ENCODE measurements around the gene BET1.
A peak's percentile ranks its signal among the peaks of the same experiment; 100 is the strongest.

The BET1 gene

DNA sequence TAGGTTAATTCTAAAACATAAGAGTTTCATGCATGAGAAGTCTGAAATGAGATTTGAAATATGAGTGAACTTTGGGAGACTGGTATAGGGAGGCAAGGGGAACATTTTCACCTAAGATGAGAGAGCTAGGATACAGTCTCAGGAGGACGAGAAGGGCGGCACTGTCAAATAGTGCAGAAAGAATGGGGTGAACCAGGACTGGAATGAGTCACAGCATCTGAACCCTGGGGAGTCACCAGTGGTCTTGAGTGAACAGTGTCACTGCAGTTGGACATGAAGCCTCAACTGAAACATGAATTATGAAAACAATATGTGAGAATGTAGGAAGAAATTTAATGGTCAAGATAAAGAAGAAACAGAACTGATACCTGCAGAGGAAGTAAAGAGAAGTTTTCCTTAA, 48.9 kb downstream of the BET1 start:
- Histone ChIP-seq H3K36me3 (ENCODE audit: control insufficient read depth, insufficient read depth, low read length) (no peaks in the 10 kb centered on the region), H3K27me3 (replicated peaks; ENCODE audit: control insufficient read depth, insufficient read depth, low read length) (no peaks in the 10 kb centered on the region), H3K4me3 (replicated peaks; ENCODE audit: low read depth, low read length) (no peak overlapping the region)
- DNase-seq (ENCODE audit: extremely low read depth, insufficient read length), result peak; percentile 11
- TF ChIP-seq, protein P1, sequence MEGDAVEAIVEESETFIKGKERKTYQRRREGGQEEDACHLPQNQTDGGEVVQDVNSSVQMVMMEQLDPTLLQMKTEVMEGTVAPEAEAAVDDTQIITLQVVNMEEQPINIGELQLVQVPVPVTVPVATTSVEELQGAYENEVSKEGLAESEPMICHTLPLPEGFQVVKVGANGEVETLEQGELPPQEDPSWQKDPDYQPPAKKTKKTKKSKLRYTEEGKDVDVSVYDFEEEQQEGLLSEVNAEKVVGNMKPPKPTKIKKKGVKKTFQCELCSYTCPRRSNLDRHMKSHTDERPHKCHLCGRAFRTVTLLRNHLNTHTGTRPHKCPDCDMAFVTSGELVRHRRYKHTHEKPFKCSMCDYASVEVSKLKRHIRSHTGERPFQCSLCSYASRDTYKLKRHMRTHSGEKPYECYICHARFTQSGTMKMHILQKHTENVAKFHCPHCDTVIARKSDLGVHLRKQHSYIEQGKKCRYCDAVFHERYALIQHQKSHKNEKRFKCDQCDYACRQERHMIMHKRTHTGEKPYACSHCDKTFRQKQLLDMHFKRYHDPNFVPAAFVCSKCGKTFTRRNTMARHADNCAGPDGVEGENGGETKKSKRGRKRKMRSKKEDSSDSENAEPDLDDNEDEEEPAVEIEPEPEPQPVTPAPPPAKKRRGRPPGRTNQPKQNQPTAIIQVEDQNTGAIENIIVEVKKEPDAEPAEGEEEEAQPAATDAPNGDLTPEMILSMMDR (IDR thresholded peaks at IDR 0.05; ENCODE audit: insufficient read depth, low read length, poor library complexity, severe bottlenecking), result no peak

DNA sequence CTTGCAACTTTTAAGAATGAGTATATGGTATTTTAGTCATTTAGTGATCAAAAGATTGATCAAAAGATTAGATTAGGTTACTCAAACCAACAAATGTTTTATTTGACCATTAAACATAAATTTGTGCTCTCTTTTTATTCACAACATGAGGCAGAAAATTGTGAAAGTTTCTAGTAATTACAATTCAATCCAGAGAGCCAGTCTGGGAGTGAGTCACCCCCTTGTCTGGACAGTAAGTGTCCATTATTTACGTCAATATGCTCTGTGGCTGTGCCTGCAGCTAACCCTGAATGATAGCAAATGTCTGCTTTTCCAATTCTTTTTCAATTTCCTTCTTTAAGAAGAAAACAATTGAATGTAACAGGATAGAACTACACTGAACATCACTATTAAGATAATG, 54.7 kb downstream of the BET1 start:
- no peaks in the 10 kb centered on the region for H3K27me3 ChIP-seq (replicated peaks; ENCODE audit: control insufficient read depth, insufficient read depth, low read length)
- H3K36me3 ChIP-seq (ENCODE audit: control insufficient read depth, insufficient read depth, low read length), result no peaks in the 10 kb centered on the region
- H3K4me3 ChIP-seq (replicated peaks; ENCODE audit: low read depth, low read length), result no peak overlapping the region
- no peak for DNase-seq (ENCODE audit: extremely low read depth, insufficient read length)
- TF ChIP-seq, protein P1 (IDR thresholded peaks at IDR 0.05; ENCODE audit: insufficient read depth, low read length, poor library complexity, severe bottlenecking), result no peak

DNA sequence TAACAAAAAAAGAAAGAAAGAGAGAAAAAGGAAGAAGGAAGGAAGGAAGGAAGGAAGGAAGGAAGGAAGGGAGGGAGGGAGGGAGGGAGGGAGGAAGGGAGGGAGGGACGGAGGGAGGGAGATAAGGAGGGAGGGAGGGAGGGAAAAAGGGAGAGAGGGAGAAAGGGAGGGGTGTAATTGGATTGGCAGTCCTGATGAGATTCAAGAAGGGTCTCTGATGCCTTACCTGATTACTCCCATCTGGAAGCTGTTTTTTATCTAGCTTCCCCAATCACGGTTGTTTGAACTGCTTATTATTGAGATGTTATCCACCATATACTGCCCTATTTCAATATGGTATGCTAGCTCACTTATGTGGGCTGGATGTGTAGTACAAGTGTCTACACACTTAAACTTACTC, 55.3 kb downstream of the BET1 start:
- Histone ChIP-seq H3K27me3 (replicated peaks; ENCODE audit: control insufficient read depth, insufficient read depth, low read length) (no peaks in the 10 kb centered on the region), H3K36me3 (ENCODE audit: control insufficient read depth, insufficient read depth, low read length) (no peaks in the 10 kb centered on the region), H3K4me3 (replicated peaks; ENCODE audit: low read depth, low read length) (no peak overlapping the region)
- TF ChIP-seq, protein P1 (IDR thresholded peaks at IDR 0.05; ENCODE audit: insufficient read depth, low read length, poor library complexity, severe bottlenecking), result no peak
- no peak for DNase-seq (ENCODE audit: extremely low read depth, insufficient read length)

DNA sequence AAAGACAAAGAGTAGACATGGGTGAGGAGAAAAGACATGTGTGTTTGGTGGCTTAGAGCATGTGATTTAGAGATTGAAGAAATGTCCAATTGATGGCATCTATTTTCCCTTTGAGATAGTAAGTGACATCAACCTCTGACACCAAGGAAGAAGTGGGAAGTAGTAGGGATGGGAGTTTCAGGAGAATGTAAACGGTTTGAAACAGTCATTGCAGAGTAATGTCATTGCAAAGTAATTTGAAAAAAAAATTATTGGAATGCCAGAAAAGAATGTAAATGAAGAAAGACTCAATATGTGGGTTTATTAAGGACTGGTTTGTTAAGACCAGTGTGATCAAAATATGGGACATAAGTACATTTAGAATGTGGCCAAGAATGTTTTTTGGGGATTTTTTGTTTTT, 56.0 kb downstream of the BET1 start:
- H3K36me3 ChIP-seq (ENCODE audit: control insufficient read depth, insufficient read depth, low read length), result no peaks in the 10 kb centered on the region
- no peak overlapping the region for H3K4me3 ChIP-seq (replicated peaks; ENCODE audit: low read depth, low read length)
- no peak for DNase-seq (ENCODE audit: extremely low read depth, insufficient read length)

DNA sequence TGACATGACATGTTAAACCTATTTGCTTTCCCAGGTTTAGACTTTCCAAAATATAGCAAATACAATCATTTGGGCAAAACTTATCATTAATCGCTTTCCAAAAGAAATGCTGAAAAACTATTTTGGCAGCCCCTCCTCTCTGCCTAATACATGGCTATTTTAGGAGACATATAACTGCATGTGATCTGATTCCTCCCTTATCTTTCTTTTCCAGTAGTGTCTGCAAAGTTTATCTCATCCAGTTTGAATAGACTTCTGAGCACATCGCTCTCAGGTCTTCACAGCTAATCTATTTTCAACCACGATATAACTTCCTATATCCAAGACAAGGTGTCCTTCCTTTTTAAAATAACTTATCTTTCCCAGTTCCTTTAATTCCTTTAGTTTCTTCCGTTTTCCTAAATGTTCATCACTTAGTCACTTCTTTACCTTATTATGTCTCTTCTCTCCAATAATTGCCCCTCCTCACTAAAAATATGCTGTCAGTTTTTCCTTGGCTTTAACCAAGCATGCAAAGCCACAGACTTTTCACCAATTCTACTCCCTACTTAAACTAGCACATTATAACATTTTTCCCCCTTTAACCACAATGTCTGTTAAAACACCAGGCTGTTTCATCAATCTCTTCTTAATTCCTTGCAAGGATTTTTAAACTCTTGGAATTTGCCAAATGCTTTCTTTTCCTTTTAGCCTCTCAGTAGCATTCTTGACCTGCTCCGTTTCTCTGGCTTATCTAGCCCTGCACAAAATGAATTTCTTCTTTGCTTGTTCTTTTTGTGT, 58.2 kb downstream of the BET1 start:
- Histone ChIP-seq H3K36me3 (ENCODE audit: control insufficient read depth, insufficient read depth, low read length) (no peaks in the 10 kb centered on the region), H3K4me3 (replicated peaks; ENCODE audit: low read depth, low read length) (no peak overlapping the region), H3K27me3 (replicated peaks; ENCODE audit: control insufficient read depth, insufficient read depth, low read length) (no peaks in the 10 kb centered on the region)
- no peak for DNase-seq (ENCODE audit: extremely low read depth, insufficient read length)
- TF ChIP-seq, protein P1 (IDR thresholded peaks at IDR 0.05; ENCODE audit: insufficient read depth, low read length, poor library complexity, severe bottlenecking), result no peak

More for the DNA sequence above, 56.0 kb downstream of the BET1 start:
- H3K27me3 ChIP-seq (replicated peaks; ENCODE audit: control insufficient read depth, insufficient read depth, low read length), result no peaks in the 10 kb centered on the region
- TF ChIP-seq, protein P1 (IDR thresholded peaks at IDR 0.05; ENCODE audit: insufficient read depth, low read length, poor library complexity, severe bottlenecking), result no peak

All from GM06990 (cell line).